Thymus (tissue), 11 donors: ENCODE data around the gene RASA3. TPM values are rescaled to one million over a fixed set of nuclear protein-coding genes. Genes with fewer than 3 reads are reported as not detected.
"Not testable (repeated sequence)": the region's sequence is repeated elsewhere in the genome, so short reads cannot be mapped to it uniquely, and the experiment has no call there.

Experiments used
- DNase-seq, 9 donors: peaks; one replicate each; pipeline ENCODE4 v3.0.0-alpha.2; 2013; ENCODE audit warnings: low spot score in 9 of 9, low read depth in 6 of 9, missing footprints in 1 of 9
- H3K27ac ChIP-seq, 2 donors: one replicate each; pipeline ENCODE4 v1.5.1; 2013; ENCODE audit warnings: control low read depth in 1 of 2, low read depth in 1 of 2, low read length in 1 of 2, mild to moderate bottlenecking in 1 of 2, moderate library complexity in 1 of 2
- H3K27me3 ChIP-seq, 2 donors: one replicate each; pipeline ENCODE4 v1.5.1; 2013; ENCODE audit warnings: low read length in 1 of 2; ENCODE audit not compliant: control insufficient read depth in 2 of 2, insufficient read depth in 1 of 2
- H3K36me3 ChIP-seq, 2 donors: one replicate each; pipeline ENCODE4 v1.5.1; 2013; ENCODE audit warnings: low read length in 1 of 2, mild to moderate bottlenecking in 1 of 2, moderate library complexity in 1 of 2; ENCODE audit not compliant: control insufficient read depth in 2 of 2, insufficient read depth in 2 of 2
- H3K4me1 ChIP-seq, 2 donors: one replicate each; pipeline ENCODE4 v1.5.1; 2013; ENCODE audit warnings: low read length in 2 of 2; ENCODE audit not compliant: control insufficient read depth in 2 of 2, insufficient read depth in 2 of 2
- H3K4me3 ChIP-seq, 2 donors: one replicate each; pipeline ENCODE4 v1.5.1; 2013; ENCODE audit warnings: low read length in 2 of 2, control low read depth in 1 of 2, mild to moderate bottlenecking in 1 of 2
- H3K9me3 ChIP-seq, 2 donors: one replicate each; pipeline ENCODE4 v1.5.1; 2013; ENCODE audit warnings: low read length in 1 of 2, mild to moderate bottlenecking in 1 of 2; ENCODE audit not compliant: control insufficient read depth in 2 of 2, insufficient read depth in 1 of 2
- WGBS: extraction: QIAGEN DNeasy Blood & Tissue Kit; methylation state at CpG from one replicate; pipeline ENCODE4 v1.1.7; 2013; 5-methylcytosine and 5-hydroxymethylcytosine counted together
- polyA plus RNA-seq: library from polyadenylated mRNA; stranded (reverse); fragments of 200-250 nt; gene quantifications from one replicate; pipeline ENCODE4 v1.2.3, GENCODE V29; 2013
- total RNA-seq: library from RNA; stranded (reverse); fragments of 120-200 nt; gene quantifications from one replicate; pipeline ENCODE4 v1.2.4, GENCODE V29; 2013
- donor health status: healthy.

Gene RASA3
- total and polyA plus RNA-seq, 2 donors = 23.8 to 25.1 TPM

DNA sequence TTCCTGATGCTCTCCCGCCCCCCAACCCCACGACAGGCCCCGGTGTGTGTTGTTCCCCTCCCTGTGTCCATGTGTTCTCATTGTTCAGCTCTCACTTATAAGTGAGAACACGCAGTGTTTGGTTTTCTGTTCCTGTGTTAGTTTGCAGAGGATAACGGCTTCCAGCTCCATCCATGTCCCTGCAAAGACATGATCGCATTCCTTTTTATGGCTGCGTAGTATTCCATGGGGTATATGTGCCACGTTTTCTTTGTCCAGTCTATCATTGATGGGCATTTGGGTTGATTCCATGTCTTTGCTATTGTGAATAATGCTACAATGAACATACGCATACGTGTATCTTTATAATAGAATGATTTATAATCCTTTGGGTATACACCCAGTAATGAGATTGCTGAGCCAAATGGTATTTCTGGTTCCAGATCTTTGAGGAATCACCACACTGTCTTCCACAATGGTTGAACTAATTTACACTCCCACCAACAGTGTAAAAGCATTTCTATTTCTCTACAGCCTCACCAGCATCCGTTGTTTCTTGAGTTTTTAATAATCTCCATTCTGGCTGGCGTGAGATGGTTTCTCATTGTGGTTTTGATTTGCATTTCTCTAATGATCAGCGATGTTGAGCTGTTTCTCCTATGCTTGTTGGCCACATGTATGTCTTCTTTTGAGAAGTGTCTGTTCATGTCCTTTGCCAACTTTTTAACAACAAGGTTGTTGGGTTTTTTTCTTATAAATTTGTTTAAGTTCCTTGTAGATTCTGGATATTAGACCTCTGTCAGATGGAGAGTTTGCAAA lies 26.6 kb upstream of the RASA3 start:
- not testable (repeated sequence) for DNase-seq, H3K27me3 ChIP-seq, H3K4me3 ChIP-seq, H3K36me3 ChIP-seq, H3K27ac ChIP-seq, H3K9me3 ChIP-seq
- WGBS = 85% methylated on average over 13 of the region's 13 CpGs
- peaks cover 10 to 33% of the 10 kb centered on the region in 2 donors for H3K4me1 ChIP-seq

DNA sequence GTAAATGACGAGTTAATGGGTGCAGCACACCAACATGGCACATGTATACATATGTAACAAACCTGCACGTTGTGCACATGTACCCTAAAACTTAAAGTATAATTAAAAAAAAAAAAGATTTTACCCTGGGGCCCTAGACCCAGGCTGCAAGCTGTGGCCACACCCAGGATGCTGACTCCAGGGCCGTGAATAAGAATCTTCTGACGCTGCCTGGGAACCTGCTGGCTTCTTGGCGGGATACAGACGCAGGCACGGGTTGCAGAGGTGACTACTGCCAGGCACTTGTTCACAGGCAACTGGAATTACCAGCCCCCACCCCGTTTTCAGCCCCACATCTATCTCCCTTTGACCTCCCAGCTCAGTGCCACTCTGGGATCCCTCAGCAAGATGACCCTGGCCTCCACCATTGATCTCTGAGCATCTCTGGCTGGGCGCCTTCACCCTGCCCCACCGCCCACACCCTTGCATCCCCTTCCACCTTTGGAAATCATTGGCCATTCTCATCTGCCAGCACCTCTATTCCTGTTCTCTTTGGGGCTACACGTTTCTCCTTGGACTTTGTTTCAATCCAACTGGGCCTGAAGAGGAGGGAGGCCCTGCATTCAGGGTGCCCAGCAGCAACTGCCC lies 25.6 kb upstream of the RASA3 start:
- Histone ChIP-seq H3K9me3 (peaks cover 0 to 5% of the 10 kb centered on the region in 2 donors), H3K36me3 (no peaks in the 10 kb centered on the region), H3K4me3 (no peak overlapping the region), H3K27me3 (no peaks in the 10 kb centered on the region), H3K4me1 (peaks cover 10 to 38% of the 10 kb centered on the region in 2 donors), H3K27ac (no peak overlapping the region)
- WGBS = 82% methylated on average over 11 of the region's 11 CpGs
- DNase-seq = no peak

DNA sequence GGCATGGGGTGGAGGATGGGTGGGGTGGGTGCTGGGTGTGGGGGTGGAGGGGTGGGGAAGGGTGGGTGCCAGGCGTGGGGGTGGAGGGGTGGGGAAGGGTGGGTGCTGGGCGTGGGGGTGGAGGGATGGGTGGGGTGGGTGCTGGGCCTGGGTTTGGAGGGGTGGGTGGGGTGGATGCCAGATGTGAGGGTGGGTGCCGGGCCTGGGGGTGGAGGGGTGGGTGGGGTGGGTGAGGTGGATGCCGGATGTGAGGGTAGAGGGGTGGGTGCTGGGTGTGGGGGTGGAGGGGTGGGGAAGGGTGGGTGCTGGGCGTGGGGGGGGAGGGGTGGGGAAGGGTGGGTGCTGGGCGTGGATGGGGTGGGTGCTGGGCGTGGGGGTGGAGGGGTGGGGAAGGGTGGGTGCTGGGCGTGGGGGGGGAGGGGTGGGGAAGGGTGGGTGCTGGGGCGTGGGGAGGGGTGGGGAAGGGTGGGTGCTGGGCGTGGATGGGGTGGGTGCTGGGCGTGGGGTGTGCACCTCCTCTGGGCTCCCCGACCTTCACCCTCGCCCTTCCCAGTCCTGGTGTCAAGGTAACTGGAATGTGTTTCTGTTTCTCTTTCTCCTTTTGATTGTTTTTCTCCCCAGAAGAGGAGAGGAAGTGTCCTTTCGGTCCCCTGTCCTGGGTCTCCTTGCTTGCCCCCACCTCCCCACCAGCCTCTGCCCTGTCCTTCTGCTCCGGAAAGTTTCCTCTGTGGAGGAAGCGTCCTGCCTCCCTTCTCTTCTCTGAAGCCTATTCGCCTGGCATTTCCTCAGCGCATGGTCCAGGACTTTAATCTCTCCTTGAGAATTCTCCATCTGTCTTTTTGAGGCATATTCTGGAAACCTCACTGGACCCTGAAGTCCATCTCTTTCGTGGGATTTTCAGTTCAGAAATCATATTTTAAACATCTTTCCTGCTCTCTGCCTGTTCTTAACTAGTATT lies 23.8 kb upstream of the RASA3 start:
- Histone ChIP-seq H3K27me3 (no peaks in the 10 kb centered on the region), H3K4me1 (peaks cover 6 to 35% of the 10 kb centered on the region in 2 donors), H3K4me3 (no peak overlapping the region), H3K9me3 (peaks cover 0 to 5% of the 10 kb centered on the region in 2 donors), H3K27ac (peak overlapping the region in 1 of 2 donors; percentile 66), H3K36me3 (no peaks in the 10 kb centered on the region)
- WGBS = 72% methylated on average over 16 of the region's 19 CpGs
- peak in 1 of 9 donors; percentile 26 for DNase-seq

DNA sequence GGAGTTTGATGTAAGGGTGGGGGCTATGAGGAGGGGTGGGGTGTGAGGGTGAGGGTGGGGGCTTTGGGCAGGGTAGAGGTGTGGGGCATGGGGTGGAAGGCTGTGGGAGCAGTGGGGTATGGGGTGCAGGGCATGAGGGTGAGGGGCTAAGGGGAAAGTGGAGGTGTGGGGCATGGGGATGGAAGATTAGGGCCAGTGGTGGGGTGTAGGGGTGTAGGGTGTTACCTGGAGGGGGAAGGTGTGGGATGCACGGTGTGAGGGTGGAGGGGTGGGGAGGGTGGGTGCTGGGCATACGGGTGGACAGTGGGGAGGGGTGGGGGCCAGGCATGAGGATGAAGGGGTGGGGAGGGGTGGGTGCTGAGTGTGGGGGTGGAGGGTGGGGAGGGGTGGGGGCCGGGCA lies 22.9 kb upstream of the RASA3 start:
- H3K9me3 ChIP-seq = no peaks in the 10 kb centered on the region
- H3K36me3 ChIP-seq = no peaks in the 10 kb centered on the region
- DNase-seq = no peak
- H3K4me1 ChIP-seq = peaks cover 6 to 40% of the 10 kb centered on the region in 2 donors
- no peak overlapping the region for H3K27ac ChIP-seq
- H3K4me3 ChIP-seq = no peak overlapping the region
- H3K27me3 ChIP-seq = no peaks in the 10 kb centered on the region
- WGBS = 95% methylated on average over 3 of the region's 3 CpGs

DNA sequence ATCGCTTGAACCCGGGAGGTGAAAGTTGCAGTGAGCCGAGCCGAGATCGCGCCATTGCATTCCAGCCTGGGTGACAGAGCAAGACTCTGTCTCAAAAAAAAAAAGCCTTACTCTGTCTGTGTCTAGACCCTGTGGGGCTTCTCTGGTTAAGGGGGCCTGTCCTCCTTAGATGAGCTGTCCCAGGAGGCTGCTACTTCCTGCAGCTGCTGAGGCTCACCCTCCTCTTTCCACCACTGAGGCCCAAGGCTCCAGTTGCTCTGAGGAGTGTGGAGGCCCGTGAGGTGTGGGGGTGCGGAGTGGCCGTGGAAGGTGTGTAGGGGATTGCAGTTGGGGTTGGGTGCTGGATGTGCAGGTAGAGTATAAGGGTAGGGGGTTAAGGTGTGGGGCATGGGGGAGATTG lies 22.1 kb upstream of the RASA3 start:
- Histone ChIP-seq H3K27me3 (no peaks in the 10 kb centered on the region), H3K9me3 (no peaks in the 10 kb centered on the region), H3K4me1 (peaks cover 6 to 49% of the 10 kb centered on the region in 2 donors), H3K36me3 (no peaks in the 10 kb centered on the region), H3K27ac (peak overlapping the region; percentile 52 to 82), H3K4me3 (no peak overlapping the region)
- WGBS = 79% methylated on average over 9 of the region's 9 CpGs
- peak in 3 of 9 donors; percentile 51 to 78 (median 58) for DNase-seq

DNA sequence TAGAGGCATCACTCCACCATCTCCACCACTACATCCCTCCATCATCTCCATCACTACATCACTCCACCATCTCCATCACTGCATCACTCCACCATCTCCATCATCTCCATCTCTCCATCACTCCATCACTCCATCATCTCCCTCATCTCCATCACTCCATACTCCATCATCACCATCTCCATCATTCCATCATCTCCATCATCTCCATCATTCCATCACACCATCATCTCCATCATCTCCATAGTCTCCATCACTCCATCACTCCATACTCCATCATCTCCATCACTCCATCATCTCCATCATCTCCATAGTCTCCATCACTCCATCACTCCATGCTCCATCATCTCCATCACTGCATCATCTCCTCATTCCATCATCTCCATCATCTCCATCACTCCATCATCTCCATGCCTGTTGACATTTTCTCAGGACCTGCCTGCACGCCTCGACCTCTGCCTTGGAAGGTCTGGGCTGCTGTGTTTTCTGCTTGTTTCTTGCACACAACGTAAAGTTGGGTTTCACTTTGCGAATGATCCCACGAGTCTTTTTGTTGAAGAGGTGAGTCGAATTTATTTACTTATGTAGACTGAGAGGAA lies 21.2 kb upstream of the RASA3 start:
- no peaks in the 10 kb centered on the region for H3K27me3 ChIP-seq
- WGBS = 96% methylated on average over 6 of the region's 6 CpGs
- DNase-seq = no peak
- H3K4me1 ChIP-seq = peaks cover 11 to 56% of the 10 kb centered on the region in 2 donors
- H3K36me3 ChIP-seq = no peaks in the 10 kb centered on the region
- H3K9me3 ChIP-seq = no peaks in the 10 kb centered on the region
- no peak overlapping the region for H3K4me3 ChIP-seq
- peak overlapping the region in 1 of 2 donors; percentile 82 for H3K27ac ChIP-seq

DNA sequence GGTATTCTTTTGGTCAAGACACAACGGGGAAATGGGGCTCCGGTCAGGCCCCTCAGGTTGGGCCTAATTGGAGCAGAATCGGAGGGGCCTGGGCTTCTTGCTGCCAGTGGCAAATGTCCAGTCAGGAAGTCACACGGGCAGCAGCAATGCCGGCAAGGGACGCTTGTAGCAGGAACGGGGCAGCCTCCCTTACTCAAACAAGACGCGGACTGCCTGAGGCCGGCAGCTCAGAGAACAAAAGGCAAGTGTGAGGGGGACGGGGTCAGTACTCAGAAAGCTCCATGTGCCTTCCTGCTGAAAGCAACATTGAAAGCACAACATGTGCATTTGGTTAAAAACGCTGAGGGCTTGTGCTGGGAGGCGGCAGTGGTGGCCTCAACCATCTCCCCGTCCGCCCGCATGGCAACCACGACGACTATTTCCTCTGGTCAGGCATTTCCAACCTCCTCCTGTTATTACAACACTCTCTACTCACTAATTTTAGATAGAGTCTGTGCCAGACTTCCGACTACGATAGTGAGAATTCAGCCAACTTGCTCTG lies 20.5 kb upstream of the RASA3 start:
- H3K9me3 ChIP-seq = no peaks in the 10 kb centered on the region
- H3K36me3 ChIP-seq = no peaks in the 10 kb centered on the region
- no peaks in the 10 kb centered on the region for H3K27me3 ChIP-seq
- DNase-seq = no peak
- H3K4me3 ChIP-seq = no peak overlapping the region
- no peak overlapping the region for H3K27ac ChIP-seq
- H3K4me1 ChIP-seq = peaks cover 16 to 63% of the 10 kb centered on the region in 2 donors
- 93% methylated on average over 20 of the region's 20 CpGs for WGBS

DNA sequence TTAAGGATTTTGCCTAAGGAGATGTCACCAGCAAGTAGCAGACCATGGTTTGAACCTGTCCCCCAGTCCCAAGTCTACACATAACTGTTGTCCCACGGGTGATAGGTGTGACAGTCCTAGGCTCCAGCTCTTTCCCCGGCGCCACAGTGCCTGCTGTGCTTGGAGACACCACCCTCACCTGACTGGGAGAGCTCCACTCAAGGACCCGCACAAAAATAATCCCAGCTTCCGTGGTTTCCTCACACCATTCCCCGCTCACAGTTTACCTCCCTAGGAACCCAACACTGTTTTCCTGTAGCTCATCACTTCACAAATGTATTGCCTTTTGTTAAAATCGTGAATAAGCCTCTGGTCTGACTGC lies 19.8 kb upstream of the RASA3 start:
- Histone ChIP-seq H3K27ac (no peak overlapping the region), H3K36me3 (no peaks in the 10 kb centered on the region), H3K9me3 (no peaks in the 10 kb centered on the region), H3K4me3 (no peak overlapping the region), H3K4me1 (peaks cover 16 to 64% of the 10 kb centered on the region in 2 donors), H3K27me3 (no peaks in the 10 kb centered on the region)
- DNase-seq = no peak
- WGBS = 98% methylated on average over 7 of the region's 7 CpGs
